Activated CD8-positive, alpha-beta memory T cell treated with anti-CD3 and anti-CD28 coated beads, Interleukin-2, amount 50 U/mL, for 24 hours (primary cell): ENCODE data around the gene GRIA3.
"Not testable (repeated sequence)": the region's sequence is repeated elsewhere in the genome, so short reads cannot be mapped to it uniquely, and the experiment has no call there.

Experiments used
- DNase-seq: peaks from one replicate; pipeline ENCODE4 v3.0.0-alpha.2; 2020; ENCODE audit errors: extremely low read depth

Gene GRIA3

DNA sequence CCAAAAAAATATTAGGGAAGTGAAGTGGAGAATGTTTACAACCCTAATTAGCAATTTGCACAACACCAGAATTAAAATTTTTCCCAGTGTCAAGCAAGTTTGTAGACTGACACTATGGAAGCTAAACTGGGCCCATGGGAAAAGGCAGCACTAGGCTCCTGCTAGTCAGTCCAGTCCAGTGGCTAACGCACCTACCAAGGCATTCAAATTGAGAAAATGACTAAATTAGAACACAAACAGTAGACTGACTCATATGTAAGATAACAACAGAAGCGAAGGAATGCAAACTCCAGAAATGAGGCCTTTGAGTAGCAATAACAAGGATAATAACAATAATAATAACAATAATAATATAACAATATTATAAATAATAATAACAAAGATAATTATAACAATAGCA is 90.7 kb downstream of the GRIA3 start:
- no peak for DNase-seq

GRCh38 chrX:123277347-123277746 is 93.3 kb downstream of the GRIA3 start:
- no peak for DNase-seq

DNA sequence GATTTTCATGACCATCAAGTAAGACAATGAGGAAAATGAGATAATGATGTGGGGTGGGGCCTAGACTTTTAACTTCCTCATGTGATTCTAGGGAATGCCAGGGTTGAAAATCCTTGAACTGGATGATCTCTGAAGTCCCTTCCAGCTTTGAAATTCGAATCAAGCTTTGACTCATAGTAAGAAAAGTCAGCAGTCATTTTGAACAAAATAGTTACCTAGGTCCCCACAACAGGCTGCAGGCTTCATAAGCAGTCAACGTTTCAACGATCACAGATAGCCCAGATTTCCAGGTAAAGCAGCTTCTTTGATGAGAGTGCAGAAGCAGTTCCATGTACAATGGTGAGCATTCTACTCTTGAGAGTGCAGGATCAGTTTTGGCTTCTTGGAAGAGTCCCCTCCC is 93.7 kb downstream of the GRIA3 start:
- no peak for DNase-seq

DNA sequence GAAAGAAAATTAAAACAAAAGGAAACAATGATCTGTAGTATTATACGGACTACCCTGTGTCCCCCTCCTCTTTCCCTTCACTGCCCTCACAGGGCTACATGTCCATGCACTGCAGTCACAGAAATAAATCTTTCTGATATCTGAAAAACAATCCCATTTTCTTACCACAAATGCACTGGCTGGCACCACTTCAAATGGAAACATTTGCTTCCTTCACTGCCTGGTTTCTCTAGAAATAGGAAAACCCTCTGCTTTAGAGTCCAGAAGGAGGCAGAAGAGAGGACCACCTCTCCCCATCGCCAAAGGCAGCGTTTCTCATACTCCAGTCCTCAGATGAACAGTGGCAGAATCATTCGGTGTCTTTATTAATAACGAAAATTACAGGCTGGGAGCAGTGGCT is 98.2 kb downstream of the GRIA3 start:
- no peak for DNase-seq

DNA sequence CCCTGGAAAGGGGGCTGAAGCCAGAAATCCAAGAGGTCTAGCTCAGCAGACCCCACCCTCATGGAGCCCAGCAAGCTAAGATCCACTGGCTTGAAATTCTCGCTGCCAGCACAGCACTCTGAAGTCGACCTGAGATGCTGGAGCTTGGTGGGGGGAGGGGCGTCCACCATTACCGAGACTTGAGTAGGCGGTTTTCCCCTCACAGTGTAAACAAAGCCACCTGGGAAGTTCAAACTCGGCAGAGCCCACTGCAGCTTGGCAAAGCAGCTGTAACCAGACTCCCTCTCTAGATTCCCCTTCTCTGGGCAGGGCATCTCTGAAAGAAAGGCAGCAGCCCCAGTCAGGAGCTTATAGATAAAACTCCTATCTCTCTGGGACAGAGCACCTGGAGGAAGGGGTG is 99.3 kb downstream of the GRIA3 start:
- not testable (repeated sequence) for DNase-seq

DNA sequence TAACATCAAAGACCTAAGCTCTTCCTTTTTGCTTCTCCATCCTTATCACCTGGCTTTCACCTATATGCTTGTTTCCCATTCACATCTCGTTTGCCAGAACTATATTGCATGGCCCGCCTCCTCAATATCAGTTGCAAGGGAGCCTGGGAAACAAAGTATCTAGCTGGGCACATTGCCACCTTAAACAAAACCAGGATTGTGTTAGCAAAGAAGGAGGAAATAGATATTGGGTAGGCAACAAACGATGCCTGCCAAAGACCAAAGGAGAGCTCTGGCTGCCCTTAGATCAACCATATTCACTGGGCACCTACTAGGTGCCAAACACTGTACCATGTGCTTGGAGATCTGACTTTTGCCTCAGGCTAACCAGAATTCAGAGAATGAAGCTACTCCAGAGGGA is 107.5 kb downstream of the GRIA3 start:
- DNase-seq = no peak

DNA sequence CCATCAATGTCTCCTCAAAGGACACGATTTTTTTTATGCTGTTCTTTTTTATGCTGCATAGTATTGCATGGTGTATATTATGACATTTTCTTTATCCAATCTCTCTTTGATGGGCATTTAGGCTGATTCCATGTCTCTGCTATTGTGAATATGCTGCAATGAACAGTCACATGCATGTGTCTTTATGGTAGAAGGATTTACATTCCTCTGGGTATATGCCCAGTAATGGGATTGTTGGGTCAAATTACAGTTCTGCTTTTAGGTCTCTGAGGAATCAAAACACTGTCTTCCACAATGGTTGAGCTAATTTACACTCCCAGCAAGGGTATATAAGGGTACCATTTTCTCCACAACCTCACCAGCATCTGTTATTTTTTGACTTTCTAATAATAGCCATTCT is 113.9 kb downstream of the GRIA3 start:
- DNase-seq = no peak

DNA sequence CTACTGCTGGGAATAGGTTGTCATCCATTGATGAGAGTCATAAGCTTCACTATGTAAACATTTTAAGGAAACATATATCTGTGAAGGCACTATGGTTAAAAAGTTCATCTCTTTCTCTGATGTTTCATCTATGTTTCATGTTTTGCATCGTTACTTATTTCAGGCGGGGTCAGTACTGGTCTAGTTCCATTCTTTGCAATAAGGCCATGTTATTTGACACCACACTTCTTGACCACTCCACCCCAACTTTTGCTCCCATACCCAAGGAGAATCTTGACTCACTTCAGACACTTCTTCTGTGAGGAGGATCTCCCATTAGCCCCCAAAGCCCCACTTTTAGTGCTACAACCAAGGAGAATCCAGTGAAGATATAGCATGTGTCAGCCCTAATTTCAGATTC is 119.4 kb downstream of the GRIA3 start:
- no peak for DNase-seq

GRCh38 chrX:123308658-123309057 is 124.6 kb downstream of the GRIA3 start:
- DNase-seq = no peak

- DNase-seq = no peak
Observed at GRCh38 chrX:123310112-123310511, 126.0 kb downstream of the GRIA3 start.

GRCh38 chrX:123311486-123311885 is 127.4 kb downstream of the GRIA3 start:
- no peak for DNase-seq

DNA sequence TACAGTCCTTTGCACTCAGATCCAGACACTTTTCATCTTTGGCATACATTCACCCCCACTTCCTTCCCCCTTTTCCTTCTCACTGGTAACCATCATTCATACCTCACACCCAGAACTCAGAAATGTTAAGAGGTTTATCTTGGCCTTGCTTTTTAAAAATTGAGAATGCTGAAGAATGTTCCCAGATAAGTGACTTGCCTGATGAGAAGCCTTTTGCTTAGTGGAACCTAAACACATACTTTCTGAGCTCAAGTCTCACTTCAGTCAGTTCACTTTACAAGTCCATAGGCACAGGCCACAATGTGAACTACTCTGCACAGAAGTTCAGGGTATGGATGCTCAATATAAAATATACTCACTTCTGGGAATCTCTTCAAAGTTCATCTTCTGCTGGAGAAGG is 129.4 kb downstream of the GRIA3 start:
- DNase-seq = no peak

- no peak for DNase-seq
Observed at GRCh38 chrX:123320622-123321021, 136.5 kb downstream of the GRIA3 start.

DNA sequence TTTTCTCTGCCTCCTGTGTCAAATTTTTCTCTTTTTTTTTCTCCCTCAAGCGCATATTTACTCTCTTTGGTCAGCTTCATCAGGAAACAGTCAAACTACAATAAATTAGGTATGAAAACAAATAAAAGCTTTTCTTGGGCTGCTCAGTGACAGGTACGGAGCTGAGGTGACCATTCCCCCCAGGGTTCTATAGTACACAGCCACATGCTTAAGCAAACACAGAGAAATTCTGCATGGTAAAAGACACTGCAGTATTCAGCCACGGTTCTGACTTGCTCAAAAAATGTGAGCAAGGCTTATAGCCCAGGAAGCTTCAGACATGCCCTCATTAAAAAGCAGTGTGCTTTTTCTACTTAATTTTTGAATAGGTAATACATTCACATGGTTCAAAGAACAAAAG is 138.5 kb downstream of the GRIA3 start:
- DNase-seq = no peak

- no peak for DNase-seq
Observed at GRCh38 chrX:123324625-123325024, 140.5 kb downstream of the GRIA3 start.

DNA sequence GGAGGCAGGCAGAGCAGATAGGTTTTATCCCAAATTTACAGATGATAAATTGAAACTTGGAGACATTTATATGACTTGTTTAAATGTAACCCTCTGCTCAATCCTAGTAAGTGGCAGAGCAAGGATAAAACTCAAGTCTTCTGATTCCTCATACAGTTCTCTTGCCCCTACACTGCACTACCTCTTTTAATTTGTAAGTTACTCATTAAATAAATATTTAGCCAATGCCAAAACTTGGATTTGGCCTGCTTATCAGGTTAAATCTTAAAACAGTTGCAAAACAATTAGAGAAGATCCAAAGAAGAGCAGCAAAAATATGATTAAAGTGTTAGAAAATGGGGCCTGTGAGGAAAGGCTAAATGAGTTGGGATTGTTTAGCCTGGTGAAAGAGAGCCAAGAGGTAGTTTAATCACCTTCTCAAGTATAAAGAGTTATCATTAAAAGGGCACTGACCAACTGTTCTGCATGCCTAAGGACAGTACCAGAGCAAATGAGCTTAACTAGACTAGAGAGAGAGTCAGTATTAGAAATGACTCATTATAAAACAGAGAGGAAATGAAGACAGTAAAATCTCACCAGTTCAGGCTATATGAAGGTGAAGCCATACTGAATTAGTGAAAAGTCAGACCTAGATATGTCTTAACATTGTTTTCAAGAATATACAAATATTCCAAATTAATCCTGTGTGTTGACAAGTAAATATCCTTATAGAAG is 146.3 kb downstream of the GRIA3 start:
- DNase-seq = no peak

DNA sequence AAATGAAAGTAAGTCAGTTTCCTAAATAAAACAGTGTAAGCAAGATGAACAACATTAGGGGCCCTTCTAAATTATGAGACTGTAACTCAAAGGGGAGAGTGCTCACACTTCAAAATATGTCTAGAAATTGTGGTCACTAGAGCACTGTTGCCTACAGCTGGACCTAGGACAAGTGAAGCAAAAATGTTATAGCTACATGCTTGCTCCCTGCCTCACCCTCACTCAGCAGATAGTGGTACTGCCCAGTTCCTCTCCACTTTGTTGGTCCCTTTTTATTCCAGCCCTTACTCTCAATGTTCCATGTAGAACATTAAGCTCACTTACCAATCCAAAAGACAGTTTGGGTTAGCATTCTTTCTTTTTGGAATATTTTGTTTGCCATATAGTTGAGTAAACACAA is 147.3 kb downstream of the GRIA3 start:
- DNase-seq = no peak

DNA sequence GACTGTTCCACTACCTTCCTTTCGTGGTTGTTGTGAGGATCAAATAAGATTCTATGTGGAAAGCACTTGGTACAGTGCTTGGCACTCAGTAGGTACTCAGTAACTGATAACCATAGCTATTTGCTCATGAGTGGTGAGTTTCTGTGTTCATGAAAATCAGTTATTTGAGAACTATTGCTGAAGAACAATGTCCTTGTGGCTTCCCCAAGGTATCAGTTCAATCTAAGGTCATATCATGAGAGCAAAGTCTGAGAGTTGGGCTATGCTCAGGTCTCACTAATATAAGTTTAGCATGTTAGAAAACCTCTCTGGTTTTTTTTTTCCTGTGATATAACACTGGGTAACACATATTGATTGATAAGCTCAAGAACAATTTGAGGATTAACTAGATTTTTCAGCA is 147.8 kb downstream of the GRIA3 start:
- DNase-seq = no peak

DNA sequence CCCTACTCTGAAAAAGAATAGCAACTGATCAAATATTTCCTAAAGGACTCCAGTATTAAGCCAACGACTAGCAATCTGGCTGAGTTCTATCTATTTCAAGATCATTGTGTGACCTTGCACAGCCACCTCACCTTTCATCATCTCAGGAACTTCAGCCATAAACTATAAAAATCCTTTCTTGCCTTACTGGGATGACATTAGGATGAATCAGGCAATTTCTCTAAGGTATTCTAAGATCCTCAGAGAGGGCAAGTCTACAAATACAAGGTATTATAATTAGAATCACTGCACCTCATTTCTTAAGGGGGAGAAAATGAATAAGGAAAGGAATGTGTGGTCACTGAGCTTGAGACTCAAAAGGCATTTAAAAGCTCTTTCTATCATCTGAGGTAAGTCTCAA is 152.6 kb downstream of the GRIA3 start:
- DNase-seq = no peak

DNA sequence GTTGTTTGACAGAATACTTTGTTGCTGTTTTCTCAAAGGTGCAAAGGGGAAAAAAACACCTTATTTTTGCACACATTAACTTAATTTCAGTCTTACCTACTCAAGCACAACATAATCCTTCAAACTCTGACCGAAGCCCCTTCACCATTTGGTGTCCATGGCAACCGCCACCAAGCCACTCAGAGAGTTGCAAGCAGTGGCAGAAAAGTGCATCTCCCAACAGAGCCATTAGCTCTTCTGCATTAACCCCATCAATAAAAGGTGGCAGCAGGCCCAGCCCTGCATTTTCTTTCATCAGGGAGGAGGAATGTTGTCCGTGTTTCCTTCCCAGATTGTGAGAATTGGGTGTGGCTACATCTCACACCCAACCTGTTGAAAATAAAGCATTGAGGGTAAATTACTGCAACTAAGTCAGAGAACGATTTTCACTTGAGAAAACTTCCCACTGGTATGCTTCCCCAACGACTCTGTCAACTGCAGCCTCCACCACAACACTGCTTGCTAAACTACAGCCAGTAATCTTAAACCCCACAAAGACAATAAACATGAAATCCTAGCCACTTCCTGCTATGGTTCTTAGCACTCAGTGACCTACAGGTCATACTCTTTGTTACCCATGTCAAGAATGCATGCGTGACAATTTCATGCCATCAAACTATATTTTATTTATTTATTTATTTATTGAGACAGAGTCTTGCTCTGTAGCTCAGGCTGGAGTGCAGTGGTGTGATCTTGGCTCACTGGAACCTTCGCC is 154.0 kb downstream of the GRIA3 start:
- no peak for DNase-seq

DNA sequence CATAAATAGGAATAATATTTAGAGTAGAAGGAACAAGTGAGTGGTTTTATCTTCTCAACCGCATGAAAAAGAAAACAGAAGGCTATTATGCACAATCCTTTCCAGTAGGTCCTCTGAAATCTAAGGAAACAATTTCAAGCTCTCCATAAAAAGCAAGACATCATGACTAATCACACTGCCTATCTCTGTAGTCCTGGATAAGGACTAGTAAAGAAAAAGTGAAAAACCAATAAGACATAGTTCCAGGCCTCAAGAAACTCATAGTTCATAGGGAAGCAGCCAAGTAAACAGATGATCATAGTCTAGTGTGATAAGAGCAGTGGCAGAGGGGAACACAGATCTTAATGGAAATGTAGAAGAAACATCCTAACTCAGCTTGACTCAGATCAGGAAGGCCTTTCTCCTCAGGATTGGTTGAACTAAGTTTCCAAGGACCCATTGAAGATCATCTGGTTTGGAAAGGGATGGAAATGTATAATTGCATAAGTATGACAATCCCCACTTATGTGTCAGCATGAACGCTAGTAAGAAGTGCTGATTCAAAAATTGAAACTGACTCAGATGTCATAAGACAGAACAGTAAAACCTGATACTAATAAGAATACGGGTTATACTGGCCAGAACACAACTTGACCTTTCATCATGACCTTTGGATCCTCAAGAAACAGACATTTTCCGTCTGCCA is 155.3 kb downstream of the GRIA3 start:
- no peak for DNase-seq

GRCh38 chrX:123340696-123341095 is 156.6 kb downstream of the GRIA3 start:
- no peak for DNase-seq

GRCh38 chrX:123348468-123348867 is 164.4 kb downstream of the GRIA3 start:
- no peak for DNase-seq
